CD4-positive, alpha-beta memory T cell (primary cell): ENCODE measurements around the gene YIF1B. TPM values are rescaled to one million over a fixed set of nuclear protein-coding genes. Genes with fewer than 3 reads are reported as not detected.
A peak's percentile ranks its signal among the peaks of the same experiment; 100 is the strongest.
"Not testable (repeated sequence)": the region's sequence is repeated elsewhere in the genome, so short reads cannot be mapped to it uniquely, and the experiment has no call there.

Source experiments
- CTCF ChIA-PET: fragments of 350-600 bp; sonication (Branson Sonifier 250); formaldehyde crosslinking; loops from one replicate; lab custom pipeline; 2021; ENCODE audit warnings: inconsistent platforms; ENCODE audit not compliant: partially characterized antibody; lab: Charles Lee
- POLR2A ChIA-PET: fragments of 350-600 bp; sonication (Branson Sonifier 250); formaldehyde crosslinking; loops from one replicate; lab custom pipeline; 2021; ENCODE audit not compliant: partially characterized antibody; lab: Charles Lee
- DNase-seq, 5 donors: peaks; one replicate each; pipeline versions ENCODE4 v3.0.0 to v3.0.0-alpha.2; 2020 to 2022; ENCODE audit warnings: mixed read lengths in 1 of 5
- H3K27ac ChIP-seq: one replicate; pipeline ENCODE4 v1.7.0; 2013; ENCODE audit warnings: low read depth, low read length
- H3K27me3 ChIP-seq: 2 replicates; pipeline ENCODE4 v1.7.0; 2013; ENCODE audit warnings: mild to moderate bottlenecking, low read length, moderate library complexity; ENCODE audit not compliant: insufficient read depth
- H3K36me3 ChIP-seq: 2 replicates; pipeline ENCODE4 v1.7.0; 2013; ENCODE audit warnings: mild to moderate bottlenecking, low read length, moderate library complexity; ENCODE audit not compliant: insufficient read depth
- H3K4me1 ChIP-seq: 2 replicates; pipeline ENCODE4 v1.7.0; 2013; ENCODE audit warnings: mild to moderate bottlenecking, low read length, moderate library complexity; ENCODE audit not compliant: insufficient read depth
- H3K4me3 ChIP-seq, 2 donors: one replicate each; pipeline ENCODE4 v1.7.0; 2013; ENCODE audit warnings: low read length in 2 of 2, mild to moderate bottlenecking in 1 of 2
- H3K9me3 ChIP-seq, 2 donors: one replicate each; pipeline ENCODE4 v1.7.0; 2013; ENCODE audit warnings: low read length in 2 of 2, control low read depth in 1 of 2; ENCODE audit not compliant: control insufficient read depth in 1 of 2
- H3K27ac Mint-ChIP-seq, 7 donors: one replicate each; pipeline ENCODE4 v1.8.0; 2020 to 2021; ENCODE audit warnings: mixed read lengths in 7 of 7, mild to moderate bottlenecking in 6 of 7, inconsistent platforms in 3 of 7, moderate library complexity in 3 of 7
- H3K27me3 Mint-ChIP-seq, 2 donors: one replicate each; pipeline ENCODE4 v1.8.0; 2020 to 2021; ENCODE audit warnings: mixed read lengths in 2 of 2
- H3K36me3 Mint-ChIP-seq, 2 donors: one replicate each; pipeline ENCODE4 v1.8.0; 2020 to 2021; ENCODE audit warnings: mixed read lengths in 2 of 2, inconsistent platforms in 1 of 2, mild to moderate bottlenecking in 1 of 2
- H3K4me1 Mint-ChIP-seq, 4 donors: one replicate each; pipeline ENCODE4 v1.8.0; 2020 to 2021; ENCODE audit warnings: mixed read lengths in 4 of 4, mild to moderate bottlenecking in 1 of 4
- H3K4me3 Mint-ChIP-seq, 8 donors: one replicate each; pipeline ENCODE4 v1.8.0; 2020 to 2021; ENCODE audit warnings: mixed read lengths in 8 of 8, mild to moderate bottlenecking in 7 of 8, moderate library complexity in 6 of 8, inconsistent platforms in 3 of 8
- H3K9me3 Mint-ChIP-seq, 8 donors: one replicate each; pipeline ENCODE4 v1.8.0; 2020 to 2021; ENCODE audit warnings: mixed read lengths in 8 of 8, mild to moderate bottlenecking in 5 of 8, inconsistent platforms in 3 of 8, moderate library complexity in 1 of 8
- intact Hi-C: fragments of 100-400 bp; cut with micrococcal nuclease; formaldehyde crosslinking; loops from one replicate; pipeline ENCODE4 v1.15.1; 2023
- polyA plus RNA-seq, 2 donors: library from polyadenylated mRNA; unstranded; fragments of 300-500 nt; fragmentation: Illumina TruSeq; gene quantifications; one replicate each; pipeline ENCODE4 v1.2.3, GENCODE V29; 2021
- total RNA-seq, 2 experiments: library from RNA; stranded (reverse); gene quantifications; one replicate each; pipeline ENCODE4 v1.2.3, GENCODE V29; 2021

YIF1B gene
- total RNA-seq: 10 to 100 TPM; 35.8 to 38.4 TPM
- 10 to 100 TPM; 44.6 to 57.4 TPM for polyA plus RNA-seq

- Mint-ChIP-seq H3K4me3 (peak within 1 kb of the TSS; percentile 80 to 98 (median 94)), H3K27ac (peak within 1 kb of the TSS; percentile 89 to 99 (median 96)), H3K27me3 (no peaks in the 10 kb centered on the region), H3K9me3 (no peaks in the 10 kb centered on the region), H3K36me3 (peaks cover 4% of the 10 kb centered on the region in 2 donors), H3K4me1 (peaks cover 23 to 64% (median 44%) of the 10 kb centered on the region in 4 donors)
- ChIA-PET CTCF (no interaction called here), POLR2A (no interaction called here)
- DNase-seq: peak; percentile 96 to 98 (median 96)
- Histone ChIP-seq H3K9me3 (no peaks in the 10 kb centered on the region), H3K27ac (peak within 1 kb of the TSS; percentile 91), H3K4me1 (peaks cover 40% of the 10 kb centered on the region), H3K27me3 (no peaks in the 10 kb centered on the region), H3K36me3 (no peaks in the 10 kb centered on the region), H3K4me3 (peak within 1 kb of the TSS; percentile 83 to 97)
- intact Hi-C loops: loop anchor here (1.0 to 5.0 kb wide), 4 partner anchors 19 to 409 kb away; partner anchors contain the start of genes CATSPERG, PSMD8, SIPA1L3 and SPINT2
These were observed at the start of gene YIF1B for GRCh38 chr19:38315657-38316476. YIF1B (minus strand) TSS chr19:38315947; CDS start chr19:38315917, 30 bp downstream.

- peaks cover 0 to 26% (median 13%) of the 10 kb centered on the region in 4 donors for H3K4me1 Mint-ChIP-seq
- intact Hi-C loops: loop anchor here (1.0 kb wide), 1 partner anchor 11 kb away; the partner anchor contains the start of gene PSMD8
- H3K9me3 Mint-ChIP-seq, H3K9me3 ChIP-seq, H3K27me3 Mint-ChIP-seq, H3K27ac ChIP-seq, H3K36me3 Mint-ChIP-seq, H3K36me3 ChIP-seq, H3K27ac Mint-ChIP-seq, DNase-seq, H3K27me3 ChIP-seq: not testable (repeated sequence)
- peak overlapping the region in 1 of 2 donors; percentile 68 for H3K4me3 ChIP-seq
- ChIA-PET CTCF (interaction anchor here (1.1 to 1.2 kb wide), 2 partner anchors 11 to 119 kb away, joined by 3 read pairs; partner anchors contain the start of gene PSMD8), POLR2A (interaction anchor here (1.2 to 3.7 kb wide), 2 partner anchors 11 to 40 kb away, joined by 3 to 28 read pairs; partner anchors contain the start of genes FAM98C and PSMD8)
- H3K4me1 ChIP-seq: peaks cover 13% of the 10 kb centered on the region
- H3K4me3 Mint-ChIP-seq: peak overlapping the region; percentile 49 to 87 (median 66)
These were observed 47.4 kb upstream of the YIF1B start for GRCh38 chr19:38362946-38363688.

- Mint-ChIP-seq H3K9me3 (no peaks in the 10 kb centered on the region), H3K4me3 (peak overlapping the region; percentile 80 to 87 (median 86)), H3K36me3 (no peaks in the 10 kb centered on the region), H3K27me3 (peaks cover 0 to 7% of the 10 kb centered on the region in 2 donors), H3K4me1 (peaks cover 0 to 26% (median 13%) of the 10 kb centered on the region in 4 donors), H3K27ac (peak overlapping the region in 3 of 7 donors; percentile 8 to 61 (median 48))
- intact Hi-C loops: loop anchor here (1.0 kb wide), 1 partner anchor 12 kb away; the partner anchor contains the start of gene PSMD8
- peak overlapping the region; percentile 61 to 68 for H3K4me3 ChIP-seq
- CTCF ChIA-PET: interaction anchor here (1.1 to 1.2 kb wide), 2 partner anchors 12 to 118 kb away, joined by 3 read pairs; partner anchors contain the start of gene PSMD8
- H3K36me3 ChIP-seq: no peaks in the 10 kb centered on the region
- POLR2A ChIA-PET: interaction anchor here (0.7 to 3.7 kb wide), 5 partner anchors 8 to 41 kb away, joined by 3 to 28 read pairs (median 3); partner anchors contain the start of genes FAM98C and PSMD8
- DNase-seq: peak; percentile 45 to 74 (median 46)
- no peaks in the 10 kb centered on the region for H3K27me3 ChIP-seq
- no peaks in the 10 kb centered on the region for H3K9me3 ChIP-seq
- H3K4me1 ChIP-seq: peaks cover 13% of the 10 kb centered on the region
- no peak overlapping the region for H3K27ac ChIP-seq
These were observed 46.6 kb upstream of the YIF1B start for GRCh38 chr19:38362076-38362945.

GRCh38 chr19:38361633-38362075 lies 45.9 kb upstream of the YIF1B start:
- Histone ChIP-seq H3K9me3 (no peaks in the 10 kb centered on the region), H3K4me3 (peak overlapping the region; percentile 11 to 68), H3K27me3 (no peaks in the 10 kb centered on the region), H3K36me3 (no peaks in the 10 kb centered on the region), H3K27ac (no peak overlapping the region), H3K4me1 (peaks cover 13% of the 10 kb centered on the region)
- peak; percentile 39 to 74 (median 54) for DNase-seq
- Mint-ChIP-seq H3K27ac (peak overlapping the region in 3 of 7 donors; percentile 37 to 69 (median 55)), H3K27me3 (peaks cover 0 to 7% of the 10 kb centered on the region in 2 donors), H3K4me3 (peak overlapping the region; percentile 80 to 87 (median 86)), H3K9me3 (no peaks in the 10 kb centered on the region), H3K4me1 (peaks cover 0 to 26% (median 13%) of the 10 kb centered on the region in 4 donors), H3K36me3 (no peaks in the 10 kb centered on the region)
- CTCF ChIA-PET: interaction anchor here (1.1 kb wide), 1 partner anchor 13 kb away, joined by 3 read pairs; the partner anchor contains the start of gene PSMD8
- intact Hi-C loops: loop anchor here (1.0 kb wide), 1 partner anchor 13 kb away; the partner anchor contains the start of gene PSMD8
- POLR2A ChIA-PET: interaction anchor here (0.7 to 3.7 kb wide), 6 partner anchors 8 to 42 kb away, joined by 3 to 28 read pairs (median 3); partner anchors contain the start of genes FAM98C and PSMD8

GRCh38 chr19:38360839-38361631 lies 45.3 kb upstream of the YIF1B start:
- Histone ChIP-seq H3K27ac (no peak overlapping the region), H3K27me3 (no peaks in the 10 kb centered on the region), H3K4me3 (peak overlapping the region; percentile 11 to 68), H3K9me3 (no peaks in the 10 kb centered on the region), H3K4me1 (peaks cover 13% of the 10 kb centered on the region), H3K36me3 (no peaks in the 10 kb centered on the region)
- intact Hi-C loops: no loop called here
- Mint-ChIP-seq H3K36me3 (no peaks in the 10 kb centered on the region), H3K4me3 (peak overlapping the region; percentile 80 to 87 (median 86)), H3K4me1 (peaks cover 0 to 26% (median 13%) of the 10 kb centered on the region in 4 donors), H3K27ac (peak overlapping the region in 5 of 7 donors; percentile 15 to 69 (median 55)), H3K27me3 (peaks cover 0 to 4% of the 10 kb centered on the region in 2 donors), H3K9me3 (no peaks in the 10 kb centered on the region)
- no peak for DNase-seq
- ChIA-PET POLR2A (interaction anchor here (0.9 to 3.7 kb wide), 6 partner anchors 8 to 42 kb away, joined by 3 to 28 read pairs (median 3); partner anchors contain the start of genes CATSPERG, FAM98C and PSMD8), CTCF (interaction anchor here (0.8 kb wide), 2 partner anchors 13 to 25 kb away, joined by 3 read pairs; partner anchors contain the start of gene PSMD8)
